ENCODE measurements around the gene PILRB.

Gene PILRB

GRCh38 chr7:100407285-100408180 is 49.6 kb downstream of the PILRB start:
- DNase-seq (ENCODE audit: low read depth in 2 of 2), result peak in 1 of 2 donors; percentile 26

GRCh38 chr7:100411101-100411500 is 53.2 kb downstream of the PILRB start:
- no peak for DNase-seq (ENCODE audit: low read depth in 2 of 2)

GRCh38 chr7:100413346-100413745 is 55.4 kb downstream of the PILRB start:
- no peak for DNase-seq (ENCODE audit: low read depth in 2 of 2)

- no peak for DNase-seq (ENCODE audit: low read depth in 2 of 2)
These were observed 56.0 kb downstream of the PILRB start for GRCh38 chr7:100413889-100414288.

GRCh38 chr7:100415448-100415847 is 57.5 kb downstream of the PILRB start:
- DNase-seq (ENCODE audit: low read depth in 2 of 2), result no peak
